ENCODE data around the gene AFAP1L1.

DNA sequence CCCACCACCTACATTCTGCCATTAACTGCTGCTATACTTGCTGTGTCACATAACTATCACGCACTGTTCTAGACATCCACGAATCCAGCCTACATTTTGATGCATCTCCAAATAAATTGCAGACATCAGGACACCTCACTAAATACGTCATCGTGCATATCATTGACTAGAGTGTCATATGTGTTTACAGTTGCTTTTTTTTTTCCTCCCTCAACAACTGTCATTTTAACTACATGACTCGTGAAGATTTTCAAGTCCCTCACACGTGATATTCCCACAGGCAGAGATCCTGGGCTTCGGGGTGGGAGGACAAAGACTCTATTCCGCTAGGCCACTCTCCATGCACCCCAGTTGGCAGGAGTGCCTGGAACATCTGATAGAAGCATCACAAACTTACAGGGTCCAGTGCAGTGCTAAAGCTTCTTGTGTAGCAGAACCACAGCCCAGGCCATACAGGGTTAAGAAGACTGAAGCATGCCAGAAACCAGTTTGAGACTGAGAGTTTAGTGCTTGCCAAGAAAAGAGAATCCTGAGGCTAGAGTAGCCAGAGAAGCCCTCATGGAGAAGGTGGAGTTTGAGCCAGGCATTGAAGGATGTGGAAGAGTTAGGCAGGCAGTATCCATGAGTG, 87.3 kb downstream of the AFAP1L1 start:
- no peak for TF ChIP-seq EZH2 (IDR thresholded peaks at IDR 0.05; ENCODE audit: insufficient read depth, low read length)
- TF ChIP-seq, protein P1, sequence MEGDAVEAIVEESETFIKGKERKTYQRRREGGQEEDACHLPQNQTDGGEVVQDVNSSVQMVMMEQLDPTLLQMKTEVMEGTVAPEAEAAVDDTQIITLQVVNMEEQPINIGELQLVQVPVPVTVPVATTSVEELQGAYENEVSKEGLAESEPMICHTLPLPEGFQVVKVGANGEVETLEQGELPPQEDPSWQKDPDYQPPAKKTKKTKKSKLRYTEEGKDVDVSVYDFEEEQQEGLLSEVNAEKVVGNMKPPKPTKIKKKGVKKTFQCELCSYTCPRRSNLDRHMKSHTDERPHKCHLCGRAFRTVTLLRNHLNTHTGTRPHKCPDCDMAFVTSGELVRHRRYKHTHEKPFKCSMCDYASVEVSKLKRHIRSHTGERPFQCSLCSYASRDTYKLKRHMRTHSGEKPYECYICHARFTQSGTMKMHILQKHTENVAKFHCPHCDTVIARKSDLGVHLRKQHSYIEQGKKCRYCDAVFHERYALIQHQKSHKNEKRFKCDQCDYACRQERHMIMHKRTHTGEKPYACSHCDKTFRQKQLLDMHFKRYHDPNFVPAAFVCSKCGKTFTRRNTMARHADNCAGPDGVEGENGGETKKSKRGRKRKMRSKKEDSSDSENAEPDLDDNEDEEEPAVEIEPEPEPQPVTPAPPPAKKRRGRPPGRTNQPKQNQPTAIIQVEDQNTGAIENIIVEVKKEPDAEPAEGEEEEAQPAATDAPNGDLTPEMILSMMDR (IDR thresholded peaks at IDR 0.05; ENCODE audit: insufficient read depth, low read depth, low read length) = no peak
